DLD1 (cell line): ENCODE measurements around the gene MSANTD2.

Experiments
- in situ Hi-C: cut with HindIII; loops from 2 replicates; pipeline ENCODE4 v1.10.0; 2017; ENCODE audit warnings: low sequenced_read_pairs

The MSANTD2 gene

GRCh38 chr11:124740277-124740882 is 59.8 kb downstream of the MSANTD2 start:
- in situ Hi-C loops: no loop called here

GRCh38 chr11:124739479-124740276 is 60.5 kb downstream of the MSANTD2 start, which contains the start of gene NRGN:
NRGN (plus strand) TSS chr11:124739942; CDS start chr11:124740085, 143 bp downstream.
- in situ Hi-C loops: no loop called here

GRCh38 chr11:124738713-124739478 is 61.3 kb downstream of the MSANTD2 start:
- in situ Hi-C loops: no loop called here

GRCh38 chr11:124737638-124738305 is 62.4 kb downstream of the MSANTD2 start:
- in situ Hi-C loops: no loop called here

GRCh38 chr11:124736736-124737135 is 63.5 kb downstream of the MSANTD2 start:
- in situ Hi-C loops: no loop called here

GRCh38 chr11:124732230-124732629 is 68.0 kb downstream of the MSANTD2 start:
- in situ Hi-C loops: no loop called here

- in situ Hi-C loops: no loop called here
Measured at GRCh38 chr11:124729571-124729970, 70.6 kb downstream of the MSANTD2 start.

- in situ Hi-C loops: no loop called here
Measured at GRCh38 chr11:124728134-124728533, 72.1 kb downstream of the MSANTD2 start.

- in situ Hi-C loops: no loop called here
Measured at GRCh38 chr11:124727474-124727873, 72.7 kb downstream of the MSANTD2 start.

- in situ Hi-C loops: no loop called here
Measured at GRCh38 chr11:124725719-124726105, 74.5 kb downstream of the MSANTD2 start.

- in situ Hi-C loops: no loop called here
Measured at GRCh38 chr11:124724979-124725718, 75.1 kb downstream of the MSANTD2 start.

GRCh38 chr11:124722176-124722575 is 78.0 kb downstream of the MSANTD2 start:
- in situ Hi-C loops: no loop called here

- in situ Hi-C loops: no loop called here
Measured at GRCh38 chr11:124719534-124719933, 80.7 kb downstream of the MSANTD2 start.

GRCh38 chr11:124718801-124719200 is 81.4 kb downstream of the MSANTD2 start:
- in situ Hi-C loops: no loop called here

GRCh38 chr11:124717786-124718651 is 82.2 kb downstream of the MSANTD2 start:
- in situ Hi-C loops: no loop called here

GRCh38 chr11:124717421-124717785 is 82.8 kb downstream of the MSANTD2 start:
- in situ Hi-C loops: no loop called here

- in situ Hi-C loops: no loop called here
Measured at GRCh38 chr11:124716591-124716990, 83.6 kb downstream of the MSANTD2 start.
